HG03575 (cell line): ENCODE measurements around the gene LINS1.

Experiments used
- ATAC-seq: cut with Tn5 transposase; IDR thresholded peaks from one replicate; pipeline ENCODE4 v1.9.1; 2021; ENCODE audit not compliant: unreplicated experiment, insufficient number of reproducible peaks, low FRiP score; ENCODE audit errors: extremely low read depth

The LINS1 gene

GRCh38 chr15:100566850-100567628 lies 34.9 kb downstream of the LINS1 start:
- ATAC-seq = no peak

DNA sequence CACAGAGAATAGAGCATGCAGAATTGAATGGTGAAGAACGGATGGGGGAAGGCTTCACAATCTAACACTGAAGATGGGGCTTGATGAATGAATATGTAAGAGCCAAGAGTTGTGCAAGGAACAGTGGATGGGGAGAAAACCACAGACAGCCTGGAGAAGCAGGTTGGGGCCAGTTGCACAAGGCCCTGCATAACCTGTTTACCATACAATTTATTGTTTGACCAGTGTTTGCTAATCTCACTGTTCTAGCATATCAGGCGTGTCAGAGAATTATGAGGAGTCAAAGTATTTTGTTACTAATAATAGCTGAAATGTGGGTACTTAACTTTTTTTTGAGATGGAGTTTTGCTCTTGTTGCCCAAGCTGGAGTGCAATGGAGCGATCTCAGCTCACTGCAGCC lies 36.4 kb downstream of the LINS1 start:
- ATAC-seq = no peak

- ATAC-seq = no peak
Measured at GRCh38 chr15:100560323-100560722, 41.7 kb downstream of the LINS1 start.

DNA sequence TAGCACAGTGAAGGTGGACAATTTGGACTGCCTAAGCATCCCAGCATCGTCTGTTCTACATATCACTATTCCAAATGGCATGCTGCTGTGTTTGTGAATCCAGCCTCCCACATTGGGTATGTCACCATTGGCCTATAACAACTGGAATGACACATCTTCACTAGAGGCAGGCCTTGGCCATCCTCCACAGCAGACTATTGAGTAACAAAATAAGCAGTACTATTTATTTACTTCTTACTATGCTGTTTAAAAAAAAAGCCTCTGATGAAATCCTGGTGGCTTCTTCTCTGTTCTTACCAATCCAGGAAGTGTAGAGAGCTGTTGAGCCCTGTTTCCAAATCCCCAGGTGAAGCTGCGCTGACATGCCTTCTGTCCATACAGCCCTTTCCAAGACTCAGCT lies 42.7 kb downstream of the LINS1 start:
- ATAC-seq = no peak

GRCh38 chr15:100558771-100559254 lies 43.2 kb downstream of the LINS1 start:
- no peak for ATAC-seq

DNA sequence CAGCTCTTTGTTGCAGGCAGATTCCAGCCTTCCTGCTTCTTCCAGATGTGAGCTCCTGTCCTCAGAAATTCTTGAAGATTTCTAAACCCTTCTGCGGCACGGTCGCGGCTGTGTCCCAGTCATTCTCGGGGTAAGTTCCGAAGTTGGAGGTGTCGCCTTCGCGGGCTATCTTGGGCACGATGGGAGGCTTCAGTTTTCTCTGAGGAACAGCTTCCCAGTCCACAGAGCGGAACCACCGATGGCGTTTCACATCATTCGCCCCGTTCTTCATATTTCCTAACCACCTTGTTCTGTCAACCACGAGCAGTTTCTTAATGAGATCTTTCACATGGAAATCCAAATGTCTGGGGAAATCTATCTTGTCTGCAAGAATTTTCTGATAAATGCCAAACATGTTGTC lies 48.5 kb downstream of the LINS1 start:
- ATAC-seq = no peak

GRCh38 chr15:100547961-100548360 lies 54.0 kb downstream of the LINS1 start:
- ATAC-seq = no peak

DNA sequence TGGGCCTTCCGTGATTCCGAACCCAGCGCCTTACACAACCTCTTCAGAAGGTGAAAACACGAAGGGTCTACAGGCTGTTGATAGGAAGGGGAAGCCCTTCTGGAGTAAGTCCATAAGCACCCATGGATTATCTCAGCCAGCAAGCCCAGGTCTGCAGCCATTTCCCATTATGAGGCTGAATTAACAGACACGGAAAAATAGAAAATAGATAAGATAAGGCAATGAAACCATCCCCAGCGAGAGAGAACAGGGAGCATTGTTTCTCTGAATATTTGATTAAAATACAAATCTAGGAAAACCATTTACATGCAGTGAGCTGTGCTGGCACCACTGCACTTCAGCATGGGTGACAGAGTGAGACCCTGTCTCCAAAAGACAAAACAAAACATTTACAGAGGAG lies 57.0 kb downstream of the LINS1 start:
- ATAC-seq = no peak

DNA sequence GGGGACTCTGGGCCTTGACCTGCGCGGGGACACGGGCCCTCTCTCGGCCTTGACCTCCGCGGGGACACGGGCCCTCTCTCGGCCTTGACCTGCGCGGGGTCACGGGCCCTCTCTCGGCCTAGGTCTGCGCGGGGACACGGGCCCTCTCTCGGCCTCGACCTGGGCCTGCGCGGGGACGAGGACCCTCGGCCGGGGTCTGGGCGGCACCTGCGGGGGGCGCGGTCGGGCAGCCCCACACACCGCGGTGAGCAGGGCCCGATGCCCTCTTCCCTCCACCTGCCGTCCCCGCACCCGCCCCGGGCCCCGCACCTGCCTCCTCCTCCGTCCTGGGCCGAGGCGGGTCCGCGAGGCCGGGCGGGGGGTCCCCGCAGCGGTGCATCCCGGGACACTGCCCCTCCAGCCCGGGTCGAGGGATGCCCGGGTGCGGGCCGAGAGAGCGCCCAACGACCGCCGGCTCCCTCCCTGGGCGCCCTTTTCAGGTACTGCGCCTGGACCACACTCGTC lies 57.6 kb downstream of the LINS1 start:
- ATAC-seq = no peak

DNA sequence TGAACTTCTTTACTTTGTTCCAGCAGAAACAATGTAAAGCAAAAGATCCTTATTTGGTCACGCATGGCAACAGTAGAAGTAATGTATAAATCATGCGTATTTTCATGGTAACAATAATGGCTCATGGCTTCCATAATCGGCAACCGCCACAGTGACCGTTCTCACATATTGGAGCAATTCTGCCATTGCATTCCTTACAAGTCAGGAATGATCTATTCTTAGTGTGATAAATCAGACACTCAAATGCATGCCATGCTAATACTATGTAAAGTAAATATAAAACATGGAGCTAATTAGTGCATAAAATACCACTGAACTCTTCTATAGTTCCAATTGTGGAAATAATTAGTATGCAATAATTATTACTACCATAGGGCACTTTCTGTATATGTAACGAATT lies 59.7 kb downstream of the LINS1 start:
- no peak for ATAC-seq

- ATAC-seq = no peak
Measured at GRCh38 chr15:100537331-100537730, 64.7 kb downstream of the LINS1 start.

DNA sequence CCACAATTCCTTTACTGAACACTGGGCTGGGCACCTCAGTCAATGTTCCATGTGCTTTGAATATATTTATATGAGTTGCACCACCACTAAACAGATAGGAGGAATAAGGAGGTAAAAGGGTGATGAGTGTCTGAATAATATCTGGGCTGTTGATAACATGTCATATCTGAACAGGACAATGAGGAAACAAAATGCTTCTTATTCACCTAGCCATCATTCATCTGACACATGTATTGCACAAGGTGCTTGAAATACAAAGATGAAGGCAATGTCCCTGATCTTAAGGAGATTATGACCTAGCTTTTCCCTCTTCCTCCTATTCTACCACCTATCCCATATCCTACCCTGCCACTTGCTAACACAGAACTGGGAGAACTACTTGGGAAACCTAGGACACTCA lies 65.3 kb downstream of the LINS1 start:
- no peak for ATAC-seq

DNA sequence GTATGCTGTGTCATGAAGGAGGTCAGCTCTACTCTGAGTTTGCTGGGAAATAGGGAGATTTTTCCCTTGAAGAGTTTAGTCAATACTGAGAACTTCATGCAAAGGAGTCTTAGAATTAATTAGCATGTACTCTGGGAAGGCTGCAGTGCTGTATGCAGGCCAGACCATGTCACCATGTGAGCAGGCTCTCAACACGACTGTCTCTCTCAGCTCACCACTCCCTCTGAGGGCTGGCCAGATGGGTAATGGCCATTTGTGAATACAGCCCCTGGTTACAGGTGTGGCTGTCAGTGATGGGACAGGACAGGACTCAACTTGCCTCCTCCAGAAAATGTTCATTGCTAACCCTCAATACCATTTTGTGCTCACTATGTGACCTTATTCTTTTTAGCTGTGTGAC lies 68.1 kb downstream of the LINS1 start:
- ATAC-seq = no peak

- ATAC-seq = no peak
Measured at GRCh38 chr15:100531823-100532327, 70.1 kb downstream of the LINS1 start.

DNA sequence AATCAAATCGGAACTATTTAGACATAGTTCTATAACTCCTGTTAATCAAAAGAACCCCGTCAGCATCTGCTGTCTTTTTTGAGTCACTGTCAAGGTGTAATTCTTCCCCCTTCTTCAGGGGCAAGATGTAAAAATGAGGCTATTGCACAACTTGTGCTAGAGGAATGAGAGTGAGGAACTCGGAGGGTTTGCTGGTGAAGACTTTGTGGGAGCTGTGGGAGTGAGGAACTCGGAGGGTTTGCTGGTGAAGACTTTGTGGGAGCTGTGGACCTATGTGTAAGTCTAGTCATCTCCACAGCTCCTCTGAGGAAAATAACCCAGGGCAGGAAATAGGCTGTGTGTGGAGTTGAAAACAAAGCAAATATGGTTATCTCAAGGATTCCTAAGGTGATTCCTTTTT lies 70.8 kb downstream of the LINS1 start:
- no peak for ATAC-seq

GRCh38 chr15:100529556-100529955 lies 72.4 kb downstream of the LINS1 start:
- ATAC-seq = no peak

- no peak for ATAC-seq
Measured at GRCh38 chr15:100528833-100529428, 73.1 kb downstream of the LINS1 start, which contains the start of gene CERS3. Gene CERS3 (minus strand): TSS chr15:100528950. CDS start chr15:100501849, 27,101 bp downstream.

- ATAC-seq = no peak
Measured at GRCh38 chr15:100526027-100526481, 75.9 kb downstream of the LINS1 start.

GRCh38 chr15:100525436-100525835 lies 76.5 kb downstream of the LINS1 start:
- no peak for ATAC-seq

DNA sequence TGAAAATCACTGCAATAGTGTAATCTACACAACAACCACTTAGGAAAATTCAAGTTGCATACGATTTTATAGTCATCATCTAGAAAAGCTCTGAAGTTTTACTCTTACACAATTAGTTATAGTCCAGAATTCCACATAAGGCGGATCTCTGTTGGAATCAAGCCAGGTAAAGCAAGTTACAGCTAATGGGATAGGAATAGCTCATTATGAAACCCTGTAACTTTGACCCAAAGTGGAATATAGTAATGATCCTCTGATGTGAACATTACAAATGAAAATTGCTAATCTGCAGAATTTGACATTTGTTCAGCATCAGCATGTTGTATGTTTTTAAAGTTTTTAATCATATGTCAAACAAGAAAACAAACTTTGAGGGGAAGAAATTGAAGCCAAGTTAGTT lies 77.7 kb downstream of the LINS1 start:
- no peak for ATAC-seq
